A673 (cell line): ENCODE data around the gene ZNF883.

Experiments
- EZH2 ChIP-seq: fragments of 200-600 bp; sonication (generic); IDR thresholded peaks from 2 replicates; pipeline ENCODE4 v1.6.1; 2017; ENCODE audit warnings: borderline replicate concordance, low read depth, mild to moderate bottlenecking, mixed read lengths, antibody characterized with exemption, low read length; ENCODE audit not compliant: poor library complexity, severe bottlenecking
- TF ChIP-seq, protein P1 (sequence below): fragments of 300-800, 200-600 bp; sonication (generic); conservative IDR thresholded peaks from 2 replicates; pipeline ENCODE4 v1.5.1; 2017; ENCODE audit warnings: low read depth, mild to moderate bottlenecking, antibody characterized with exemption, low read length, moderate library complexity, mixed read lengths

DNA sequence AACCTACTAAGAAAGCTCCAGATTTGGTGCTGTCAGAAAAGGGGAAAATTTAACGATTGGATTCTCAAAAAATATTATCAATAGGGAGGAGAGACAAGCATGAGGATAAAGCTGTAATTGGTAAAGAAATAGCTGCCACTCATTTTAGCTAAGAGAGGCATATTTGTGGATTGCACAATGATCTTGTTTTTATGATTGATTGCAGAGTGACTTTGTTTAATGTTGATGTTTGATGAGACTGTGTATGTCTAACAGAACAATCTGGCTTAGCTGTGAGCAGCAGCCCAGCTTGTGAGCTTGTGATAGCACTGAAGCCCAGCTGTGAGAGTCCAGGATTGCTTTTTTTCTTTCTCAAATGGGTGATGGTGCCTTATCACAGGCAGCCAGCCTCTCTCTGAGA is 56.4 kb downstream of the ZNF883 start:
- TF ChIP-seq, protein P1, sequence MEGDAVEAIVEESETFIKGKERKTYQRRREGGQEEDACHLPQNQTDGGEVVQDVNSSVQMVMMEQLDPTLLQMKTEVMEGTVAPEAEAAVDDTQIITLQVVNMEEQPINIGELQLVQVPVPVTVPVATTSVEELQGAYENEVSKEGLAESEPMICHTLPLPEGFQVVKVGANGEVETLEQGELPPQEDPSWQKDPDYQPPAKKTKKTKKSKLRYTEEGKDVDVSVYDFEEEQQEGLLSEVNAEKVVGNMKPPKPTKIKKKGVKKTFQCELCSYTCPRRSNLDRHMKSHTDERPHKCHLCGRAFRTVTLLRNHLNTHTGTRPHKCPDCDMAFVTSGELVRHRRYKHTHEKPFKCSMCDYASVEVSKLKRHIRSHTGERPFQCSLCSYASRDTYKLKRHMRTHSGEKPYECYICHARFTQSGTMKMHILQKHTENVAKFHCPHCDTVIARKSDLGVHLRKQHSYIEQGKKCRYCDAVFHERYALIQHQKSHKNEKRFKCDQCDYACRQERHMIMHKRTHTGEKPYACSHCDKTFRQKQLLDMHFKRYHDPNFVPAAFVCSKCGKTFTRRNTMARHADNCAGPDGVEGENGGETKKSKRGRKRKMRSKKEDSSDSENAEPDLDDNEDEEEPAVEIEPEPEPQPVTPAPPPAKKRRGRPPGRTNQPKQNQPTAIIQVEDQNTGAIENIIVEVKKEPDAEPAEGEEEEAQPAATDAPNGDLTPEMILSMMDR = no peak
- no peak for TF ChIP-seq EZH2
